Liver (tissue), 9 donors: ENCODE data around the gene CRTAP. TPM values are rescaled to one million over a fixed set of nuclear protein-coding genes. Genes with fewer than 3 reads are reported as not detected.

Source experiments
- DNase-seq: peaks from one replicate; pipeline ENCODE4 v3.0.0-alpha.2; 2017; ENCODE audit warnings: low spot score
- H3K27ac ChIP-seq, 2 donors: one replicate each; pipeline ENCODE4 v1.7.0; 2013; ENCODE audit warnings: inconsistent platforms in 2 of 2, low read length in 2 of 2, control low read depth in 1 of 2, low read depth in 1 of 2, mild to moderate bottlenecking in 1 of 2
- H3K27me3 ChIP-seq, 4 donors: one replicate each; pipeline versions ENCODE4 v1.6.1 to v1.7.0; 2013; ENCODE audit warnings: low read length in 3 of 4, inconsistent platforms in 1 of 4, mild to moderate bottlenecking in 1 of 4, moderate library complexity in 1 of 4; ENCODE audit not compliant: control insufficient read depth in 4 of 4, insufficient read depth in 4 of 4
- H3K36me3 ChIP-seq, 4 donors: one replicate each; pipeline versions ENCODE4 v1.6.1 to v1.7.0; 2013; ENCODE audit warnings: low read length in 3 of 4, mild to moderate bottlenecking in 3 of 4, low read depth in 1 of 4, moderate library complexity in 1 of 4; ENCODE audit not compliant: control insufficient read depth in 4 of 4, insufficient read depth in 3 of 4
- H3K4me1 ChIP-seq, 4 donors: one replicate each; pipeline versions ENCODE4 v1.6.1 to v1.7.0; 2013; ENCODE audit warnings: low read length in 3 of 4, mild to moderate bottlenecking in 3 of 4, moderate library complexity in 1 of 4; ENCODE audit not compliant: control insufficient read depth in 4 of 4, insufficient read depth in 4 of 4
- H3K4me3 ChIP-seq, 3 donors: one replicate each; pipeline versions ENCODE4 v1.6.1 to v1.7.0; 2013; ENCODE audit warnings: low read length in 3 of 3, control low read depth in 1 of 3, low read depth in 1 of 3, mild to moderate bottlenecking in 1 of 3
- H3K9ac ChIP-seq, 2 donors: one replicate each; pipeline ENCODE4 v1.7.0; 2013; ENCODE audit warnings: low read length in 2 of 2, mild to moderate bottlenecking in 2 of 2, moderate library complexity in 2 of 2, control low read depth in 1 of 2, low read depth in 1 of 2
- H3K9me3 ChIP-seq, 4 donors: one replicate each; pipeline versions ENCODE4 v1.6.1 to v1.7.0; 2013; ENCODE audit warnings: low read length in 3 of 4; ENCODE audit not compliant: control insufficient read depth in 4 of 4
- EGR1 ChIP-seq, 2 donors: IDR thresholded peaks; 2 replicates each; pipeline ENCODE4 v1.6.1; 2016 to 2018; ENCODE audit warnings: antibody characterized with exemption in 2 of 2, low read depth in 2 of 2
- FOXA1 ChIP-seq: IDR thresholded peaks from 2 replicates; pipeline ENCODE4 v1.6.1; 2016; ENCODE audit warnings: antibody characterized with exemption
- FOXA2 ChIP-seq: IDR thresholded peaks from 2 replicates; pipeline ENCODE4 v1.6.1; 2016; ENCODE audit warnings: antibody characterized with exemption
- GABPA ChIP-seq, 2 donors: IDR thresholded peaks in 1 of 2; conservative IDR thresholded peaks in 1 of 2; 2 replicates each; pipeline ENCODE4 v1.6.1; 2016; ENCODE audit warnings: antibody characterized with exemption in 2 of 2, mild to moderate bottlenecking in 1 of 2, moderate library complexity in 1 of 2
- HNF4A ChIP-seq, 2 donors: conservative IDR thresholded peaks; 2 replicates each; pipeline ENCODE4 v1.6.1; 2016; ENCODE audit warnings: antibody characterized with exemption in 2 of 2, mild to moderate bottlenecking in 2 of 2
- HNF4G ChIP-seq: IDR thresholded peaks from 2 replicates; pipeline ENCODE4 v1.6.1; 2016; ENCODE audit warnings: antibody characterized with exemption
- JUND ChIP-seq, 2 donors: IDR thresholded peaks; 2 replicates each; pipeline ENCODE4 v1.6.1; 2016; ENCODE audit warnings: antibody characterized with exemption in 2 of 2
- NR2F2 ChIP-seq: IDR thresholded peaks from 2 replicates; pipeline ENCODE4 v1.6.1; 2016; ENCODE audit warnings: antibody characterized with exemption
- RAD21 ChIP-seq, 2 donors: IDR thresholded peaks; 2 replicates each; pipeline ENCODE4 v1.6.1; 2016; ENCODE audit warnings: antibody characterized with exemption in 2 of 2, mild to moderate bottlenecking in 2 of 2
- RXRA ChIP-seq, 2 donors: IDR thresholded peaks; 2 replicates each; pipeline ENCODE4 v1.6.1; 2017 to 2018; ENCODE audit warnings: antibody characterized with exemption in 2 of 2, mild to moderate bottlenecking in 1 of 2
- SP1 ChIP-seq: IDR thresholded peaks from 2 replicates; pipeline ENCODE4 v1.6.1; 2018; ENCODE audit warnings: antibody characterized with exemption, mild to moderate bottlenecking
- TAF1 ChIP-seq: conservative IDR thresholded peaks from 2 replicates; pipeline ENCODE4 v1.6.1; 2016; ENCODE audit warnings: antibody characterized with exemption, mild to moderate bottlenecking
- YY1 ChIP-seq: IDR thresholded peaks from 2 replicates; pipeline ENCODE4 v1.6.1; 2016; ENCODE audit warnings: antibody characterized with exemption, mild to moderate bottlenecking
- WGBS: extraction: QIAGEN DNeasy Blood & Tissue Kit; methylation state at CpG from one replicate; pipeline ENCODE4 v1.1.7; 2013; 5-methylcytosine and 5-hydroxymethylcytosine counted together
- polyA plus RNA-seq, 2 donors: library from polyadenylated mRNA; stranded (reverse) in 1 of 2; unstranded in 1 of 2; fragments of 200-250 nt in 1 of 2; fragments of >200 nt in 1 of 2; fragmentation: Nextera tagmentation in 1 of 2; extraction: Ambion mirVana in 1 of 2; gene quantifications; one replicate each; pipeline versions ENCODE4 v1.2.1 to v1.2.3, GENCODE V29; 2013 to 2015
- total RNA-seq, 2 donors: library from RNA; depleted of rRNA; stranded (reverse); fragments of >200 nt; gene quantifications; one replicate each; pipeline ENCODE4 v1.2.3, GENCODE V29; 2014
- TF ChIP-seq, protein P1 (sequence below): IDR thresholded peaks from 2 replicates; pipeline ENCODE4 v1.6.1; 2016; ENCODE audit warnings: antibody characterized with exemption
- TF ChIP-seq, protein P2 (sequence below): IDR thresholded peaks from 2 replicates; pipeline ENCODE4 v1.6.1; 2016; ENCODE audit warnings: antibody characterized with exemption
- TF ChIP-seq, protein P3 (sequence below): fragments of 150-350 bp; IDR thresholded peaks from 2 replicates; pipeline ENCODE4 v1.5.1; 2017; ENCODE audit warnings: improper control_type of control experiment, low read depth, low read length; ENCODE audit not compliant: missing input control
- TF ChIP-seq, protein P4 (sequence below): IDR thresholded peaks from 2 replicates; pipeline ENCODE4 v1.6.1; 2016; ENCODE audit warnings: antibody characterized with exemption
- TF ChIP-seq, protein P5 (sequence below): IDR thresholded peaks from 2 replicates; pipeline ENCODE4 v1.6.1; 2016; ENCODE audit warnings: antibody characterized with exemption, mild to moderate bottlenecking
- donor health status: healthy.
- donor health status: healthy.
- donor health status: healthy.
- donor health status: healthy.
- donor health status: healthy.

CRTAP gene
- total and polyA plus RNA-seq, 4 donors: 26.5 to 47.6 (median 38.5) TPM

DNA sequence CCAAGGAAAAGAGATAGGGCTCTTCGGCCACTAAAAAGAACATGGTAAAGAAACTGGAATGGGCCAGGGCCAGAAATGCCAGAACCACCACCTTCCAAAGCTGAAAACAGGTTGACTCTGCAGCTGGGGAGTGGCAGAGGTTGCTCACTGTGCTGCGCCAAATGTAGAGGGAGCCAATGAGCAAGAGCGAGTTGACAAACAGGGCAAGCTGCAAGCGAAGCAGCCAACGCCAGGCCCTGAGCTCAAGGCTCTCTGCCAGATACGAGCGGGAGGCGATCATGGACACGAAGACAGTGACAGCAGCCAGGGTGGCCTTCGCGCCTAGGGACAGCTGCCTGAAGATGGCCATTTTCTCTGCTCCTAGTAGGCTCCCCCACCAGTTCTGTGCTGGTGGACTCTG is 20.0 kb upstream of the CRTAP start:
- H3K36me3 ChIP-seq: peaks cover 5 to 17% (median 13%) of the 10 kb centered on the region in 4 donors
- no peak overlapping the region for H3K9ac ChIP-seq
- peaks cover 0 to 13% (median 6%) of the 10 kb centered on the region in 4 donors for H3K4me1 ChIP-seq
- H3K27ac ChIP-seq: no peak overlapping the region
- no peak for DNase-seq
- TF ChIP-seq FOXA2: no peak
- no peak for TF ChIP-seq YY1
- TF ChIP-seq JUND (IDR thresholded peaks at IDR 0.05): no peak
- no peak for TF ChIP-seq EGR1 (IDR thresholded peaks at IDR 0.05; ENCODE audit: low read depth in 2 of 2)
- no peak for TF ChIP-seq NR2F2
- no peak for TF ChIP-seq TAF1
- TF ChIP-seq FOXA1: no peak
- TF ChIP-seq GABPA (IDR thresholded peaks at IDR 0.05 in 1 of 2, conservative IDR thresholded peaks at IDR 0.05 in 1 of 2): no peak
- TF ChIP-seq, protein P1, sequence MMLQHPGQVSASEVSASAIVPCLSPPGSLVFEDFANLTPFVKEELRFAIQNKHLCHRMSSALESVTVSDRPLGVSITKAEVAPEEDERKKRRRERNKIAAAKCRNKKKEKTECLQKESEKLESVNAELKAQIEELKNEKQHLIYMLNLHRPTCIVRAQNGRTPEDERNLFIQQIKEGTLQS: no peak
- H3K27me3 ChIP-seq: no peaks in the 10 kb centered on the region
- WGBS: 98% methylated on average over 11 of the region's 11 CpGs
- no peaks in the 10 kb centered on the region for H3K9me3 ChIP-seq
- no peak overlapping the region for H3K4me3 ChIP-seq

DNA sequence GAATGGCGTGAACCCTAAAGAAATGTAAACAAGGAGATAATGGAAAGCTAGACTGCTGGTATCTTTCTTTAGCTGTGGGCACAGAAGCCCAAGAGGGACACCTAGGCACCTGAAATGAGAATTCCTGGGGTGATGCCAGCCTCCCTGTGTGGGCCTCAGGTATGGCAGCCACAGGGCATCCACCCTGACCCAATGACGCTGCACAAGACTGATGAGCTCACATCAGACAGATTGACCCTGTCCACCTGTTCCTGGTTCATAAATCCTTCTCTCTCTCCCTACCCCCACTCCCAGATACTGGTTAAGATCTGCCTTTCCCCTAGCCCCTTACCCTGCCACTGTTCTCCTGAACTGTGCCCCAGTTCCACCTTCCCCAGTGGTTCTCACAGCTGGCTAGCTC is 18.4 kb upstream of the CRTAP start:
- Histone ChIP-seq H3K36me3 (peaks cover 4 to 17% (median 13%) of the 10 kb centered on the region in 4 donors), H3K4me3 (peak overlapping the region in 1 of 3 donors; percentile 94), H3K9ac (no peak overlapping the region), H3K27me3 (no peaks in the 10 kb centered on the region), H3K4me1 (peaks cover 0 to 9% (median 6%) of the 10 kb centered on the region in 4 donors), H3K9me3 (no peaks in the 10 kb centered on the region), H3K27ac (no peak overlapping the region)
- WGBS: 89% methylated on average over 2 of the region's 2 CpGs
- DNase-seq: no peak
- TF ChIP-seq FOXA1 (no peak), EGR1 (IDR thresholded peaks at IDR 0.05; ENCODE audit: low read depth in 2 of 2) (no peak), NR2F2 (no peak), JUND (IDR thresholded peaks at IDR 0.05) (no peak), GABPA (IDR thresholded peaks at IDR 0.05 in 1 of 2, conservative IDR thresholded peaks at IDR 0.05 in 1 of 2) (no peak), RXRA (IDR thresholded peaks at IDR 0.05) (no peak), TAF1 (no peak), FOXA2 (no peak), HNF4G (no peak), HNF4A (conservative IDR thresholded peaks at IDR 0.05) (no peak), RAD21 (IDR thresholded peaks at IDR 0.05) (no peak), YY1 (no peak), SP1 (no peak)
- TF ChIP-seq, protein P2, sequence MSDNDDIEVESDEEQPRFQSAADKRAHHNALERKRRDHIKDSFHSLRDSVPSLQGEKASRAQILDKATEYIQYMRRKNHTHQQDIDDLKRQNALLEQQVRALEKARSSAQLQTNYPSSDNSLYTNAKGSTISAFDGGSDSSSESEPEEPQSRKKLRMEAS: no peak
- TF ChIP-seq, protein P3, sequence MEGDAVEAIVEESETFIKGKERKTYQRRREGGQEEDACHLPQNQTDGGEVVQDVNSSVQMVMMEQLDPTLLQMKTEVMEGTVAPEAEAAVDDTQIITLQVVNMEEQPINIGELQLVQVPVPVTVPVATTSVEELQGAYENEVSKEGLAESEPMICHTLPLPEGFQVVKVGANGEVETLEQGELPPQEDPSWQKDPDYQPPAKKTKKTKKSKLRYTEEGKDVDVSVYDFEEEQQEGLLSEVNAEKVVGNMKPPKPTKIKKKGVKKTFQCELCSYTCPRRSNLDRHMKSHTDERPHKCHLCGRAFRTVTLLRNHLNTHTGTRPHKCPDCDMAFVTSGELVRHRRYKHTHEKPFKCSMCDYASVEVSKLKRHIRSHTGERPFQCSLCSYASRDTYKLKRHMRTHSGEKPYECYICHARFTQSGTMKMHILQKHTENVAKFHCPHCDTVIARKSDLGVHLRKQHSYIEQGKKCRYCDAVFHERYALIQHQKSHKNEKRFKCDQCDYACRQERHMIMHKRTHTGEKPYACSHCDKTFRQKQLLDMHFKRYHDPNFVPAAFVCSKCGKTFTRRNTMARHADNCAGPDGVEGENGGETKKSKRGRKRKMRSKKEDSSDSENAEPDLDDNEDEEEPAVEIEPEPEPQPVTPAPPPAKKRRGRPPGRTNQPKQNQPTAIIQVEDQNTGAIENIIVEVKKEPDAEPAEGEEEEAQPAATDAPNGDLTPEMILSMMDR: no peak
- TF ChIP-seq, protein P4, sequence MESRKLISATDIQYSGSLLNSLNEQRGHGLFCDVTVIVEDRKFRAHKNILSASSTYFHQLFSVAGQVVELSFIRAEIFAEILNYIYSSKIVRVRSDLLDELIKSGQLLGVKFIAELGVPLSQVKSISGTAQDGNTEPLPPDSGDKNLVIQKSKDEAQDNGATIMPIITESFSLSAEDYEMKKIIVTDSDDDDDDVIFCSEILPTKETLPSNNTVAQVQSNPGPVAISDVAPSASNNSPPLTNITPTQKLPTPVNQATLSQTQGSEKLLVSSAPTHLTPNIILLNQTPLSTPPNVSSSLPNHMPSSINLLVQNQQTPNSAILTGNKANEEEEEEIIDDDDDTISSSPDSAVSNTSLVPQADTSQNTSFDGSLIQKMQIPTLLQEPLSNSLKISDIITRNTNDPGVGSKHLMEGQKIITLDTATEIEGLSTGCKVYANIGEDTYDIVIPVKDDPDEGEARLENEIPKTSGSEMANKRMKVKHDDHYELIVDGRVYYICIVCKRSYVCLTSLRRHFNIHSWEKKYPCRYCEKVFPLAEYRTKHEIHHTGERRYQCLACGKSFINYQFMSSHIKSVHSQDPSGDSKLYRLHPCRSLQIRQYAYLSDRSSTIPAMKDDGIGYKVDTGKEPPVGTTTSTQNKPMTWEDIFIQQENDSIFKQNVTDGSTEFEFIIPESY: no peak
- TF ChIP-seq, protein P5, sequence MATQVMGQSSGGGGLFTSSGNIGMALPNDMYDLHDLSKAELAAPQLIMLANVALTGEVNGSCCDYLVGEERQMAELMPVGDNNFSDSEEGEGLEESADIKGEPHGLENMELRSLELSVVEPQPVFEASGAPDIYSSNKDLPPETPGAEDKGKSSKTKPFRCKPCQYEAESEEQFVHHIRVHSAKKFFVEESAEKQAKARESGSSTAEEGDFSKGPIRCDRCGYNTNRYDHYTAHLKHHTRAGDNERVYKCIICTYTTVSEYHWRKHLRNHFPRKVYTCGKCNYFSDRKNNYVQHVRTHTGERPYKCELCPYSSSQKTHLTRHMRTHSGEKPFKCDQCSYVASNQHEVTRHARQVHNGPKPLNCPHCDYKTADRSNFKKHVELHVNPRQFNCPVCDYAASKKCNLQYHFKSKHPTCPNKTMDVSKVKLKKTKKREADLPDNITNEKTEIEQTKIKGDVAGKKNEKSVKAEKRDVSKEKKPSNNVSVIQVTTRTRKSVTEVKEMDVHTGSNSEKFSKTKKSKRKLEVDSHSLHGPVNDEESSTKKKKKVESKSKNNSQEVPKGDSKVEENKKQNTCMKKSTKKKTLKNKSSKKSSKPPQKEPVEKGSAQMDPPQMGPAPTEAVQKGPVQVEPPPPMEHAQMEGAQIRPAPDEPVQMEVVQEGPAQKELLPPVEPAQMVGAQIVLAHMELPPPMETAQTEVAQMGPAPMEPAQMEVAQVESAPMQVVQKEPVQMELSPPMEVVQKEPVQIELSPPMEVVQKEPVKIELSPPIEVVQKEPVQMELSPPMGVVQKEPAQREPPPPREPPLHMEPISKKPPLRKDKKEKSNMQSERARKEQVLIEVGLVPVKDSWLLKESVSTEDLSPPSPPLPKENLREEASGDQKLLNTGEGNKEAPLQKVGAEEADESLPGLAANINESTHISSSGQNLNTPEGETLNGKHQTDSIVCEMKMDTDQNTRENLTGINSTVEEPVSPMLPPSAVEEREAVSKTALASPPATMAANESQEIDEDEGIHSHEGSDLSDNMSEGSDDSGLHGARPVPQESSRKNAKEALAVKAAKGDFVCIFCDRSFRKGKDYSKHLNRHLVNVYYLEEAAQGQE: no peak
- TF ChIP-seq, protein P1: no peak
